HG02678 (cell line): ENCODE data around the gene RRAS2.

Experiments used
- ATAC-seq: cut with Tn5 transposase; IDR thresholded peaks from one replicate; pipeline ENCODE4 v1.9.1; 2021; ENCODE audit warnings: mild to moderate bottlenecking, moderate library complexity; ENCODE audit not compliant: unreplicated experiment

RRAS2 gene

DNA sequence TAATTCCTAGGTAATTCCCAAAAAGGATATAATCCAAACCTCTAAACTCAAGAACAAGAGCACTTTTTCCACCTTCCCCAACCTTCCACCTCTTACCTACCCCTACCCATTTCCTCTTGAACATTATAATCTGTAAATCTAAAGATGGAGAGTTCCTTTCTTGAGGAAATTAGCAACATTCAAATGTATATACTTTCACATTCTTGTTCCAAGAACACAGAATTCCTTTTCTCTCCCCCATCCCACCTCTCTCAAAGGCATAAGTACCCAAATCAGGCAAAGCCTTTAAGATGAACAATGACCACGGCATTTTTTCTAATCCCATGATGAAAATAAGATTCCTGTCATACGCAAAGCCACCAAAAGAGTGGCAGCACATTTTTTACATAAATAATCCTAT lies 18.3 kb downstream of the RRAS2 start:
- ATAC-seq: no peak

DNA sequence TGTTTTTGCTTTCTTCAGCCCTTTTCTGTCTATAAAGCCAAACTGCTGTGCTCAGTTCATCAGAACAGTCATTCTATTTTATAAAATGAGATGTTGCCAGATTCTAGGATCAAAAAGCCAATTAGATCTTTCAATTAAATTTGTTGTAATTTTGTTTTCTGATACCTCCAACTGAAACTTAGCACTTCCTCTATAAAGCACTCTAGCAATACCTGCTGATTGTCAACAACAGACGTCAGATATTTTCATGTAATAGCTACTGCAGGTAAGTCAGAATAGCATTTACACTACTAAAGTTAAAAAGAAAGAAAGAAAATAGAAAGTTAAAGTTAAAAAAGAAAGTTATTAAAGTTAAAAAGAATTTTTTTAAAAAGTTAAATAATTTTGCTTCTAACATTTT lies 19.6 kb downstream of the RRAS2 start:
- no peak for ATAC-seq

DNA sequence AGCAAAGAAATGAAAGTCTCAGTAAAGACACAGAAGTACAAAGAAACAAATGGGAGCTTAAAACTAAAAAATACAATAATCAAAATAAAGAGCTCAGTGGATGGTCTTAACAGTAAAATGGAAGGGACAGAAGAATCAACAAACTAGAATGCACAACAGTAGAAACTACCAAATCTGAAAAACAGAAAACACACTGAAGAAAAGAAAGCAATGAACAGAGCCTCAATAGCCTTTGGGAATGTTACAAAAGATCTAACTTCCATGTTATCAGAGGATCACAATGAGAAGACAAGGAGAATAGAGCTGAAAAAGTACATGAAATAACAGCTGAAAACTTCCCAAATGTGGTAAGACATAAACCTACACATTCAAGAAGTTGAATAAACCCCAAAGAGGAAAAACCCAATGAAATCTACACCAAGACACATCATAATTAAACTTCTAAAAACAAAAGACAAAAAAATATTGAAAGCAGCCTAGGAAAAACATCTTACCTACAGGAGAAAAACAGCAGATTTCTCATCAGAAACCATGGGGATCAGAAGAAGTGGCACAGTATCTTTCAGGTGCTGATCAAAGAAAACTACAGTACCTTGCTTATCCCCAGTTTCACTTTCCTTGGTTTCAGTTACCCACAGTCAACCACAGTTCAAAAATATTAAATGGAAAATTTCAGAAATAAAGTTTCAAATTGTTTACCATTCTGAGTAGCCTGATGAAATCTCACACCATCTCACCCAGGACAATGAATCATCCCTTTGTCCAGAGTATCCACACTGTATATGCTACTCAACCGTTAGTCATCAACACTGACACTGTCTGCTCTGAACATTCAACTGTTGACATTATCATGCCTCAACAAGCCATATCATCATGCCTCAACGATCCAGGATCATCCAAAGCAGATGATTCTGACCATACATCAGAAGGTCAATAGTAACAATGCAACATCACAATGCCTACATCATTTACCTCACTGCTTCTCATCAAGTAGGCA lies 22.2 kb downstream of the RRAS2 start:
- ATAC-seq: no peak

DNA sequence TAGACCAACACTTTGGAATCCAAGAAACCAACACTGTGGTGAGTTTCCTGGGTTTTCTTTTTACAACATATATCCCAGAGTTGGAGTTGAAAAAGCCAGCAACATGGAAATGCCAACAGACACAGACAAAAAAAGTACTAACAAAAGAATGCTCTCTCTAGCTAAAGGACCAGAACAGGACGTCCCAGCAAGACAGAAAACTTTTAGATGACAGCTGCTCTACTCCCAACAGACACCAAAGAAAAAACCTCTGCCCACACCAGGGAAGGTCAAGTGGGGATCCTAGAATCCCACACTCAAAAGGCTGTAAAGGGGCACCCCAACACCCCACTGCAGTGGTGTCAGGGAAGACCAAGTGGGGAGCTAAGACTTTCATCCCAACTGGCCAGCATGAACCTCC lies 23.3 kb downstream of the RRAS2 start:
- ATAC-seq: no peak

DNA sequence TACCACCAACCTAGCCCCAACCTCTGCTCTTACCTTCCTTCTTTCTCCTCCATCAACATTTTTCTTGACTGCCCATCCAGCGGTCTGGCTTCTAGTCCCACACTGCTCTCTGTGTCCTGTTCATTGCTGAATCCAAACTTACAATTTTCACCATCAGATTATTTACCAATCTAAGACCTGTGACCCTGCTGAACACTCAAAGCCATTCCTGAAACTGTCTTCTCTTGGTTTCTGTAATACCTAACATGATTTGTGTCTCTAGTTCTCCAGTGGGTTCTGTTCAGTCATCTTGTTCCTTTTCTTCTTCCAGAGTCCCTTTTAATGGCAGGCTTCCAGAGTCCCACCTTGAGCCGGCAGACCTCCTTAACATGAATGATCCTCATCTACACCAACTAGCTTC lies 24.1 kb downstream of the RRAS2 start:
- peak; percentile 55 for ATAC-seq

DNA sequence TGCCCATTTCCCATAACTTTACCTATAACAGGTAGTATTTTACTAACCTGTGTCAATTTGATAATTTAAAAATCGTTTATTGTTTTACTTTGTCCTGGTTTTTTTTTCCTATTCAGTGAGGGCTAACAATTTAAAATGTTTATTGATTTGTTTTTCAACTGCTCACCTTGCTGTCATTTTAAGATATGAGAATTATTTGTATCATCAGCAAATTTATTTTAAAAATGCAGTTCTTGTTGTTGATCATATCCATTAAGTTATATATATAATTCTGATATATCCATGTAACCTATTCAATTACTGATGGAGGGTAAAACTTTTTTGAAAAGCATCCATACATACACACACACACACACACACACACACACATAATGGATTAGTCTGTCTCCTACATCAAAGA lies 24.8 kb downstream of the RRAS2 start:
- ATAC-seq: no peak

DNA sequence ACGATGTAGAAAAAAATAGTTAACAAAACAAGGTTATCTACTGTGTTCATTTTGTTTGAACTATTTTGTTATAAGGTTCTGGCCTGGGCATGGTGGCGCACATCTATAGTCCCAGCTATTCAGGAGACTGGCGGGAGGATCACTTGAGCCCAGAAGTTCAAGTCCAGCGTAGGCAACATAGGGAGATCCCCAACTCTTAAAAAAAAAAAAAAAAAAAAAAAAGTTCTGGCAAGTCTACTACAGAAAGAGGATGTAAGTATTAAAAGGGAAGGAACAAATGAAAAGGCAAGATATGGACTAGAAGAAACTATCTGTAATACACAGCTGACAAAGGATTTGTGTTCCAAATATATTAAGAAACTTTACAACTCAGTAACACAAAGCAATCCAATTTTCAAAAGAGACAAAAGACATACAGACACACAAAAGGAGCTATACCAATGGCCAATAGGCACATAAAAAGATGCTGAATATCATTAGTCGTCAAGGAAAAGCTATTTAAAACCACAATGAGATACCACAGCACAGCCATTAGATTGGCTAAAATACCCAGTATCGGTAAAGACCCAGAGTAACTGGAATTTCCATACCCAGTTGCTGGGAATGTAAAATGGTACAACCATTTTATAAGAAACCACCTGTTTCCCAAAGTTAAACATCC lies 27.4 kb downstream of the RRAS2 start:
- peak; percentile 44 for ATAC-seq

DNA sequence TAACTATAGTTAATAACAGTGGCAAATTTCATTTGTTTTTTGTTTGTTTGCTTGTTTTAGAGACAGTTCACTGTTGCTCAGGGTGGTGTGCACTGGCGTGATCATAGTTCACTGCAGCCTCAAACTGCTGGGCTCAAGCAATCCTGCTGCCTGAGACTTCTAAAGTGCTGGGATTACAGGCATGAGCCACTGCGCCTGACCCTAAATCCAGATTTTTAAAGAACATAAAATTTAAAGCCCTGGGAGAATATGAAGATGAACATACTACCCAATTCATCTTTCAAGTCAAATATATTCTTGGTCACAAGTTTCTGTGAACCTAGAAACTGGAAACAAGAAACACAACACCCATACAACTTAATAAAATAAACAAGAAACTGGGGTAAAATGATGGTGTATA lies 28.1 kb downstream of the RRAS2 start:
- ATAC-seq: no peak

DNA sequence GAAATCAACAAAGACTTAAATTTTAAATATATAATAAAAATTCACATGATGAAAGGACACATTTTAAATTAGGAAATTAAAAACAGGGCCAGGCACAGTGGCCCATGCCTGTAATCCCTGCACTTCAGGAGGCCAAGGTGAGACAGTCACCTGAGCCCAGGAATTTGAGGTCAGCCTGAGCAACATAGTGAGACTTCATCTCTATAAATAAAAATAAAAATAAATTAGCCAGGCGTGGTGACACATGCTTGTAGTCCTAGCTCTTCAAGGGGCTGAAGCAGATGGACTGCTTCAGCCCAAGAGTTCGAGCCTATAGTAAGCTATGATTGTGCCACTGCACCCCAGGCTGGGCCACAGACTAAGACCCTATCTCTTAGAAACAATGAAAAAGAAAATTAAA lies 29.3 kb downstream of the RRAS2 start:
- ATAC-seq: no peak

DNA sequence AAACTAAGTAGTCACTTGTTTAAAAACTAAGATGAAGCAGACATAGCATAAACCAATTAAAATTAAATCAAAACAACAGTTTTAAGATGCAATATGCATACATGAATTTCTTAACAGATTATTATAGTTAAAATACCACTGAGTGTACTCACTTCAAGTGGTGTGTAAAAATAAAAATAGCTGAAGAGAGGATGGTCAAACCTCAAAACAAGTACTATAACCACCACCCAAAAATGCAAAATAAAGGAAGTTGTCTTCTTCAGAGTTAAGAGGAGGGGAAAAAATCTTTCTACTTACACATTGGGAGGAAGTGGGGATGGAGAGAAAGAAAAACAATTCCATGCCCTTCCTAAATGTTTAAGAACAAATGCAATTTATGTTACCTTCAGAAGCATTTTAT lies 31.9 kb downstream of the RRAS2 start:
- ATAC-seq: no peak

DNA sequence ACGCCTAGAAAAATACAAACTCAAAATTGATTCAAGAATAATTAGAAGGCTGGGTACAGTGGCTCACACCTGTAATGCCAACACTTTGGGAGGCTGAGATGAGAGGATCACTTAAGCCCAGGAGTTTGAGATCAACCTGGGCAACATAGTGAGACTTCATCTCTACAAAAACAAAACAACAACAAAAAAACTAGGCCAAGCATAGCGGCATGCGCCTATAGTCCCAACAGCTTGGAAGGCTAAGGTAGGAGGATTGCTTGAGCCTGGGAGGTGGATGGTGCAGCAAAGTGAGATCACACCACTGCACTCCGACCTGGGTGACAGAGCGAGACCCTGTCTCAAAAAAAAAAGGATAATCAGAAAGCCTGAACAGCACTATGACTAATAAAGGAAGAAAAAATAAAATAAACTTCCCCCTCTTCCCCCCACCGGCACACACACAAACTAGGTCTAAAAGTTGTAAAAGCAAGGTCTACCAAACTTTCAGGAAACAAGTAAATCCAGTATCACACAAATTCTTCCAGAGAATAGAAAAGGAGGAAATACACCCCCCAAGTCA lies 35.8 kb downstream of the RRAS2 start:
- no peak for ATAC-seq

DNA sequence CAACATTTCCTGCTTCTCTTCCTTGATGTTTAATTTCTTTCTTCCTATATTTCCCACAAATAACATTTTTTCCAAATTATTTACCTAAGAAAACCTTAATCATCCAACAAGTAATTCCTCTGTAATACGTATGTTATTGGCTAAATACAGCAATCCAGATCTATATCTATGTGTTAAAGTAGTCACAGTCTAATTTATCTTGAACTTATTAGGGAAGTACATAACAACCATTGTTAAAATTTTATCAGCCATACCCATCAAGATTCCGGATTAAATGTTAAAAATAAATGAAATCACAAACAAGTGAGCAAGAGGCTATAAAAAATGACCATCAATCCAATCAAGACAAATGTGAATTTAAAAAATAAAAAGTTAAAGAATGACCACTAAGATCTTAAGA lies 36.5 kb downstream of the RRAS2 start:
- no peak for ATAC-seq

DNA sequence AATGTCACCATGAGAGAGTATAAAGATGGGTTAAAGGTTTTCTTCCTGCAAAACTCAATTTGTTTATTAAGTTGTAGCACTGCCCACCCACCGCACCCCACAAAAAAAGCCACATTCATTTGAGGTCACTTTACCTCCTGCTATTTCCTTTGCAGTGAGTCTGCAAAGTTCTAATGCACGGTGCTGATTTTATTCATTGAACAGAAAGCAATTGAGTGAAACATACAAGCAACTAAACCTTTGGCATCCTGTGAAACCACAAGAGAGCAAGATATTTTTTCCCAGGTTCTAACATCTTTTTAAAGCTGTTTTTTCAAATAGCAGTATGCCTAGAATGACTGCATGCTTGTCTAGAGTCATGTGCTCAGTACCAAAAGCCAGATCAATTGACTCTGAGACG lies 39.0 kb downstream of the RRAS2 start:
- ATAC-seq: no peak

DNA sequence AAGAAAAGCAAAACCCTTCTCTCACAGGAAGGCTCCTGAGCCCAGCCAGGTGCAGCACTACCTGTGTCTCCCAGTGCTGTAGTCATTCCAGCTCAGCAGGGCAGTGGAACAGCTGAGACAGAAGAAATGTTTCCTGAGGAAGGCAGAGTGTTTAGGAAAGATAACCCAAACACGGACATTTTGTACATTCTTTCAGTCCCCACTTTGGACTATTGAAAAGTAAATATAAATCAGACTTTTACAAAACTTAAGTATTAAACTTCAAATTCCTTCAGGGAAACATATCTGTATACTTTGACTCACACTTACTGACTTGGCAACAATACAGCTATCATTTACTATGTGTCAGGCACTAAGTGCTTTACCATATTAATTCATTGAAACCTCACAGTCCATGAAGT lies 40.4 kb downstream of the RRAS2 start:
- no peak for ATAC-seq

DNA sequence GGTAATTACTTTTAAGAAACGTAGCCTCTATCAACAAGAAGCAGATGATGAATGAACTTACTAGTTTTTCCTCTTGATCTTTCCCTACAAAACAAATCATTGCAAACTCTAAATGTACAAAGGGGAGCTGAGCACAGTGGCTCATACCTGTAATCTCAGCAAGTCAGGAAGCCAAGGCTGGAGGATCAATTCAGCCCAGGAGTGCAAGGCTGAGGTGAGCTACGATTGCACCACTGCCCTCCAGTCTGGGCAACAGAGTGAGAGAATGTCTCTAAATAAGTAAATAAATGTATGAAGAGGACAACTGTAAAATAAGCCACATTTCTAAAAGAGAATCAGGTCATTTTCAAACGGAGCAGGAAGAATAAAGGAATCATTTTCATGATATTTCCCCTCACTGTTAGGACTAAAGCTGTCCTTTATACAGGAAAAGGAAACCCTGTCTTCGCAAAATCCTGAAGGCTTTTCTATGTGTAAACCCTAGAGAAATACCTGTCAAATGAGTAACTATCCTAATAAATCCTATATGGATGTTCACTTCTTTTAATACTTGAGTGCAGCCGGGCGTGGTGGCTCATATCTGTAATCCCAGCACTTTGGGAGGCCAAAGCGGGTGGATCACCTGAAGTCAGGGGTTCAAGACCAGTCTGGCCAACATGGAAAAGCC lies 41.2 kb downstream of the RRAS2 start:
- ATAC-seq: no peak

DNA sequence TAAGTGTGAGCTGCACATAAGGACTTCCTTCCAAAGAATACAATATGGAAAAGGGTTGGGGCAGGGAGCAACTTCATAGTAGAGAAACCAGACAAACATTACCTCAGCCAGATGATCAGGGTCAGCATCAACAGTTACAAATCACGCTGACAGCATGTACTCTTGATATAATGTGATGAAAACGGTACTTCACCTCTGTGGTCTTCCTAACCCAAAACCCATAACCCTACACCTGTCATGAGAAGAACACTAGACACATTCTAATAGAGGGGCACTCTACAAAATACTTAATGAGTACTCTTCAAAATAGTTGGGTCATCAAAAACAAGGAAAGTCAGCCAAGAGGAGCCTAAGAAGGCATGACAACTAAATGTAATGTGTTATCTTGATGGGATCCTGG lies 43.9 kb downstream of the RRAS2 start:
- peak; percentile 43 for ATAC-seq

DNA sequence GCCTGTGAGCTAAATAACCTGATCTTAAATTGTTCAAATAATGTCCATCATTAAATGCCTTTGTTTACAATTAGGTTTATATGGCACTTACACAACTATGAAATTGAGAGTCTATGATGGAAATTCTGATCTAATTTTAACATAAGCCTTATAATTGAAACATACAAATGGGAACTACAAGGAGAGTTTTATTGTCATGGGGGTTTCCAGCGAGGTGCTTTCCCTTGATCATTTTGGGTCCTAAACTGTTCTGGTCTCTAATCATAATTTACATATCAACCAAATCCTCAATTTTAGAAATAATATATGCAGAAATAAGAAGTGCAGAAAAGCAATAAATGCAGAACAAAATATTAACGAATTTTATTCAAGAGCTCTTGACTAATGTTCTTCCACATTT lies 44.9 kb downstream of the RRAS2 start:
- no peak for ATAC-seq

DNA sequence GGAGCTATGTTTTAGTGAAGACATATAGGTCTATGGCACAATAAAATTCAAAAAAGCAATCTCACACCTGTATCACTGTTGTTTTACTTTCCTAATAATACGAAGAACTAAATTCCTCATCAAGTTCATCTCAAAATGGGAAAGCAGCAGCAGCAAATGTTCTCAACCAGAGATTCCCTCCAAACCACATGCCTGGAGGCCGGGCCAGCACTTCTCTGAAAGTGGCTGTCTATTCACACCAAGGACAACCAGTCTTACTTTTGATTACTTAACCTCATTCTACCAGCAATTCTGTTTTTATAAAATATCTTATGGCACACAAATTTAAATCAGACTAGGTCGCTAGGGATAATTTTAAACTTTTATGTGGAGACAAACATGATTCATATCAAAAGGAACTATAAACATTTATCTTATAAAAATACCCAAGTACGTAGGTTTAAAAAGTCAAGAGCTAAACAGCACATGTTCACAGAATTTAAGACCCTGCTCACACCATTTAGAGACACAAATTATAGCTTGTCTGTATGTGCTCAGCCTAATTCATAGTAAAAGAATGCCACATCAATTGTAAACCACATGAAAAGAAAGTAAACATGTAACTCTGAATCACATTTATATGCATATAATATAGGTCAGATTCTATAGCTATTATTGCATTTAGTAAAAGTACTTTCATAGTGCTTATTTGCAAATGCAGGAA lies 46.1 kb downstream of the RRAS2 start:
- no peak for ATAC-seq

DNA sequence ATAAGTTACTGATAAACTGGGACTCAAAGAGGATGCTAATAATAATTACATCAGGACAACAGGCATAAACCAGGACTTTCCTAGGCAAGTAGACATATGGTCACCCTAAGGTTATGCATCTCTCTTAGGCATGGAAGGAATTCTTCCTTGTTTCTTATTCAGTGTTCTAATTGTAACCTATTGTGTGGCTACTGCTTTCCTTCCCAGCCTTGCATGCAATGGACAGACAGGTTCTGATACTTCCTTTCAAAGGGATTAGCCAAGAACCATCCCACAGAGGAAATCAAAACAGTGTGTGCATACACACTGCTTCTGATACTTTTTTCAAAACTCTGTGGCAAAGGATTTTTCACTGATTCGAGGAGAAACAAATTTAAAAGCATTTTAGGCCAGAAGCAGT lies 48.3 kb downstream of the RRAS2 start:
- no peak for ATAC-seq

DNA sequence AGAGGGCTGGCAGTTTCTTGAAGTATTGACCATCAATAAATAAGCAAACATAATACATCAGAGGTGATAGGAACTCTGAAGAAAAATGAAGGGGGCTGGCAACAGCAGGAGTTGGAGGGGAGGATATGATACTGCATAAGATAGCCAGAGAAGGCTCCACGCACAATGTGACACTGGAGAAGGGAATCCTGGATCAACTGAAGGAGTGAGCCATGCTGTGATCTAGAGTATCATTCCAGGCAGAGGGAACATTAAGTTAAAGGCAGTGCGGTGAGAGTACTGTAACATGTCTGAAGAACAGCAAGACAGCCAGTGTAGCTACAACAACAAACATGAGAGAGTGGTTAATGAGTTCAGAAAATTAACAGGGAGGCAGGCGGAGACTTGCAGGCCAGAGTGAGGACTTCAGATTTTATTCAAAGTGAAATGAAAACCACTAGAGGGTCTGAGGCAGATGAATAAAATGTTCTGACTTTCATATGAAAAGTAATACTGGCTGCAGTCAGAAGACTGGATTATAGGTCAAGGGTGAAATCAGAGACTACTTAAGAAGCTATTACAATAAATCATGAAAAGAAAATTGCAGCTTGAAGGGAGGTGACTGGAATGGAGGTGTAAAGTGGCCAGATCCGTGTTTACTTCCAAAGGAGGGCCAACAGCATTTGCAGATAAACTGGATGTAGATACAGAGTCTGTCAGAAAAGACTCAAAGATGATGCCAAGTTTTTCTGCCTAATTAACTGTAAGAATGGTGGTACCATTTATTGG lies 49.4 kb downstream of the RRAS2 start:
- no peak for ATAC-seq
